ENCODE measurements around the gene BIRC3.

DNA sequence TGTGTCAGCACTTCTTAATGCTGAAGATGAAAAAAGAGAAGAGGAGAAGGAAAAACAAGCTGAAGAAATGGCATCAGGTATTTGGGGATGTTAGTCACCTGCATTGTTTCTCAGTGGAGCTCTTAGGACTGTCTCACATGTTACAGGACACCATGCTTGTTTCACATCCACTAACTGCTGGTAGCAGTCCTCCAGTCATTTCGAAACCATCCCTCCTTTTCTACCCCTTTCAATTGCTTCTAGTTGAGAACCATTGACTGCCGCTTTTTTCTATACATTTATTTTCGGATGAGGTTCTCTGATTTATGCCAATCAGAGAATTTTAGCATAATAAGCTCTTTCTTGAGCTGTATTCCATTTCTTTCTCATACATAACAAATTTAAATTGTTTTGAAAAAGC, 51.2 kb downstream of the BIRC3 start:
- TF ChIP-seq, protein P1, sequence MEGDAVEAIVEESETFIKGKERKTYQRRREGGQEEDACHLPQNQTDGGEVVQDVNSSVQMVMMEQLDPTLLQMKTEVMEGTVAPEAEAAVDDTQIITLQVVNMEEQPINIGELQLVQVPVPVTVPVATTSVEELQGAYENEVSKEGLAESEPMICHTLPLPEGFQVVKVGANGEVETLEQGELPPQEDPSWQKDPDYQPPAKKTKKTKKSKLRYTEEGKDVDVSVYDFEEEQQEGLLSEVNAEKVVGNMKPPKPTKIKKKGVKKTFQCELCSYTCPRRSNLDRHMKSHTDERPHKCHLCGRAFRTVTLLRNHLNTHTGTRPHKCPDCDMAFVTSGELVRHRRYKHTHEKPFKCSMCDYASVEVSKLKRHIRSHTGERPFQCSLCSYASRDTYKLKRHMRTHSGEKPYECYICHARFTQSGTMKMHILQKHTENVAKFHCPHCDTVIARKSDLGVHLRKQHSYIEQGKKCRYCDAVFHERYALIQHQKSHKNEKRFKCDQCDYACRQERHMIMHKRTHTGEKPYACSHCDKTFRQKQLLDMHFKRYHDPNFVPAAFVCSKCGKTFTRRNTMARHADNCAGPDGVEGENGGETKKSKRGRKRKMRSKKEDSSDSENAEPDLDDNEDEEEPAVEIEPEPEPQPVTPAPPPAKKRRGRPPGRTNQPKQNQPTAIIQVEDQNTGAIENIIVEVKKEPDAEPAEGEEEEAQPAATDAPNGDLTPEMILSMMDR (IDR thresholded peaks at IDR 0.05; ENCODE audit: poor library complexity, severe bottlenecking): no peak
- TF ChIP-seq POLR2AphosphoS5 (IDR thresholded peaks at IDR 0.05) (no peak), EP300 (conservative IDR thresholded peaks at IDR 0.05; ENCODE audit: poor library complexity, severe bottlenecking) (no peak)

Data from neural cell (in vitro differentiated cells).